ENCODE results near the gene SI.

SI gene

DNA sequence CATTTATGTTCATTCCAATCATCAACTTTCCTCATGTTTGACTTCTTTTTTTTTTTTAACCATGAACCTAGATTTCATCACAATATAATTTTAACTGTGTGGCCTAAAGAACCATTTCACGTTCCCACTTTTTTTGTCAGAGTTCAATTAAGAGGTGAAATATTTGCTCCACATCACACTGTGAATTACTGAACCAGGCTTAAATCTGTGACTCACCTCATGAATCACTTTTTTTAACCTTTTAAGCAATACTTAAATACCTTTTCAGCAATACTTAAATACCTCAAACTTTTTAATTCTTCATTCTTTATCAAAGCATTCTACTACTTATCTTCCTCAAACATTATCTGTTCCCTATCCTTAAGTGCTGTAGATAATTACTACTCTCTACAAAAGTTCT, 137.6 kb downstream of the SI start:
- TF ChIP-seq, protein P1, sequence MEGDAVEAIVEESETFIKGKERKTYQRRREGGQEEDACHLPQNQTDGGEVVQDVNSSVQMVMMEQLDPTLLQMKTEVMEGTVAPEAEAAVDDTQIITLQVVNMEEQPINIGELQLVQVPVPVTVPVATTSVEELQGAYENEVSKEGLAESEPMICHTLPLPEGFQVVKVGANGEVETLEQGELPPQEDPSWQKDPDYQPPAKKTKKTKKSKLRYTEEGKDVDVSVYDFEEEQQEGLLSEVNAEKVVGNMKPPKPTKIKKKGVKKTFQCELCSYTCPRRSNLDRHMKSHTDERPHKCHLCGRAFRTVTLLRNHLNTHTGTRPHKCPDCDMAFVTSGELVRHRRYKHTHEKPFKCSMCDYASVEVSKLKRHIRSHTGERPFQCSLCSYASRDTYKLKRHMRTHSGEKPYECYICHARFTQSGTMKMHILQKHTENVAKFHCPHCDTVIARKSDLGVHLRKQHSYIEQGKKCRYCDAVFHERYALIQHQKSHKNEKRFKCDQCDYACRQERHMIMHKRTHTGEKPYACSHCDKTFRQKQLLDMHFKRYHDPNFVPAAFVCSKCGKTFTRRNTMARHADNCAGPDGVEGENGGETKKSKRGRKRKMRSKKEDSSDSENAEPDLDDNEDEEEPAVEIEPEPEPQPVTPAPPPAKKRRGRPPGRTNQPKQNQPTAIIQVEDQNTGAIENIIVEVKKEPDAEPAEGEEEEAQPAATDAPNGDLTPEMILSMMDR (IDR thresholded peaks at IDR 0.05; ENCODE audit: control insufficient read depth, extremely low read depth, insufficient read depth): no peak
- DNase-seq (ENCODE audit: low read depth): no peak
- H3K4me3 ChIP-seq (ENCODE audit: low read depth, low read length): no peak overlapping the region

DNA sequence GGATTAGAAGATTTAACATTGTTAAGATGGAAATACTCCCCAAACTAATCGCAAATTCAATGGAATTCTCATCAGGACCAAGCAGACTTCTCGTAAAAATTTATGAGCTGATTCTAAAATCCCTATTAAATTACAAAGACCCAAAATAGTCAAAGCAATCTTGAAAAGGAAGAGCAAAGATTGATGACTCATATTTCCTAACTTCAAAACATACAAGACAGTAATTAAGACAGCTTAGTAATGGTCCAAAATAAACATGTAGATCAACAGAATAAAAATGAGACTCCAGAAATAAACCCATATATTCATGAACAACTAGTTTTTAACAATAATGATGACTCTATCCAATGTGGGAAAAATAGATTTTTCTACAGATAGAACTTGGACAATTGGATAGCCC, 148.7 kb downstream of the SI start:
- DNase-seq (ENCODE audit: low read depth): no peak
- TF ChIP-seq, protein P1 (IDR thresholded peaks at IDR 0.05; ENCODE audit: control insufficient read depth, extremely low read depth, insufficient read depth): no peak
- no peak overlapping the region for H3K4me3 ChIP-seq (ENCODE audit: low read depth, low read length)

Measured in LNCaP clone FGC (cell line).